Measurements from ENCODE around the gene BCL2. TPM values are rescaled to one million over a fixed set of nuclear protein-coding genes. Genes with fewer than 3 reads are reported as not detected.

BCL2 gene
- polyA plus RNA-seq, 4 donors: 0.89 to 7.2 (median 3.8) TPM

- Histone ChIP-seq H3K4me3 (ENCODE audit: low read depth in 1 of 3, low read length in 3 of 3) (no peak overlapping the region), H3K9me3 (ENCODE audit: control insufficient read depth in 2 of 2, insufficient read depth in 1 of 2, low read depth in 1 of 2, low read length in 1 of 2) (no peaks in the 10 kb centered on the region), H3K4me1 (ENCODE audit: control insufficient read depth in 3 of 3, insufficient read depth in 2 of 3, low read depth in 1 of 3, low read length in 2 of 3) (no peaks in the 10 kb centered on the region), H3K27me3 (ENCODE audit: control insufficient read depth in 3 of 3, insufficient read depth in 3 of 3, low read length in 3 of 3) (no peaks in the 10 kb centered on the region), H3K27ac (ENCODE audit: low read depth in 1 of 3, low read length in 2 of 3) (no peak overlapping the region), H3K36me3 (ENCODE audit: control insufficient read depth in 3 of 3, insufficient read depth in 2 of 3, low read depth in 1 of 3, low read length in 3 of 3) (peaks cover 0 to 9% (median 0%) of the 10 kb centered on the region in 3 donors)
- no peak for DNase-seq
- FAIRE-seq: no peak
- 85 to 91% (median 85%) methylated on average over 16 of the region's 16 CpGs for WGBS, 3 donors
Measured at GRCh38 chr18:63283305-63284094, 36.1 kb downstream of the BCL2 start.

GRCh38 chr18:63282793-63283192 lies 36.8 kb downstream of the BCL2 start:
- no peaks in the 10 kb centered on the region for H3K9me3 ChIP-seq (ENCODE audit: control insufficient read depth in 2 of 2, insufficient read depth in 1 of 2, low read depth in 1 of 2, low read length in 1 of 2)
- no peak overlapping the region for H3K4me3 ChIP-seq (ENCODE audit: low read depth in 1 of 3, low read length in 3 of 3)
- FAIRE-seq (no peak), DNase-seq (no peak)
- H3K27me3 ChIP-seq (ENCODE audit: control insufficient read depth in 3 of 3, insufficient read depth in 3 of 3, low read length in 3 of 3): no peaks in the 10 kb centered on the region
- H3K27ac ChIP-seq (ENCODE audit: low read depth in 1 of 3, low read length in 2 of 3): no peak overlapping the region
- peaks cover 0 to 9% (median 0%) of the 10 kb centered on the region in 3 donors for H3K36me3 ChIP-seq (ENCODE audit: control insufficient read depth in 3 of 3, insufficient read depth in 2 of 3, low read depth in 1 of 3, low read length in 3 of 3)
- H3K4me1 ChIP-seq (ENCODE audit: control insufficient read depth in 3 of 3, insufficient read depth in 2 of 3, low read depth in 1 of 3, low read length in 2 of 3): no peaks in the 10 kb centered on the region

- DNase-seq (peak in 1 of 2 donors; percentile 31), FAIRE-seq (no peak)
- H3K27ac ChIP-seq (ENCODE audit: low read depth in 1 of 3, low read length in 2 of 3): peak overlapping the region in 1 of 3 donors; percentile 15
Measured at GRCh38 chr18:63273222-63273927, 46.2 kb downstream of the BCL2 start.

GRCh38 chr18:63272638-63273037 lies 46.9 kb downstream of the BCL2 start:
- Histone ChIP-seq H3K9me3 (ENCODE audit: control insufficient read depth in 2 of 2, insufficient read depth in 1 of 2, low read depth in 1 of 2, low read length in 1 of 2) (no peaks in the 10 kb centered on the region), H3K27ac (ENCODE audit: low read depth in 1 of 3, low read length in 2 of 3) (no peak overlapping the region), H3K4me3 (ENCODE audit: low read depth in 1 of 3, low read length in 3 of 3) (no peak overlapping the region), H3K36me3 (ENCODE audit: control insufficient read depth in 3 of 3, insufficient read depth in 2 of 3, low read depth in 1 of 3, low read length in 3 of 3) (no peaks in the 10 kb centered on the region), H3K27me3 (ENCODE audit: control insufficient read depth in 3 of 3, insufficient read depth in 3 of 3, low read length in 3 of 3) (no peaks in the 10 kb centered on the region), H3K4me1 (ENCODE audit: control insufficient read depth in 3 of 3, insufficient read depth in 2 of 3, low read depth in 1 of 3, low read length in 2 of 3) (peaks cover 0 to 6% (median 0%) of the 10 kb centered on the region in 3 donors)
- 72 to 86% (median 73%) methylated on average over 1 of the region's 1 CpG for WGBS, 3 donors
- no peak for DNase-seq
- FAIRE-seq: no peak

More at GRCh38 chr18:63273222-63273927, 46.2 kb downstream of the BCL2 start:
- Histone ChIP-seq H3K27me3 (ENCODE audit: control insufficient read depth in 3 of 3, insufficient read depth in 3 of 3, low read length in 3 of 3) (no peaks in the 10 kb centered on the region), H3K36me3 (ENCODE audit: control insufficient read depth in 3 of 3, insufficient read depth in 2 of 3, low read depth in 1 of 3, low read length in 3 of 3) (no peaks in the 10 kb centered on the region), H3K9me3 (ENCODE audit: control insufficient read depth in 2 of 2, insufficient read depth in 1 of 2, low read depth in 1 of 2, low read length in 1 of 2) (no peaks in the 10 kb centered on the region), H3K4me3 (ENCODE audit: low read depth in 1 of 3, low read length in 3 of 3) (no peak overlapping the region), H3K4me1 (ENCODE audit: control insufficient read depth in 3 of 3, insufficient read depth in 2 of 3, low read depth in 1 of 3, low read length in 2 of 3) (peaks cover 0 to 6% (median 0%) of the 10 kb centered on the region in 3 donors)
- WGBS, 3 donors: 65 to 79% (median 71%) methylated on average over 13 of the region's 13 CpGs

GRCh38 chr18:63271881-63272299 lies 47.7 kb downstream of the BCL2 start:
- no peaks in the 10 kb centered on the region for H3K9me3 ChIP-seq (ENCODE audit: control insufficient read depth in 2 of 2, insufficient read depth in 1 of 2, low read depth in 1 of 2, low read length in 1 of 2)
- DNase-seq (no peak), FAIRE-seq (no peak)
- 72 to 92% (median 82%) methylated on average over 3 of the region's 3 CpGs for WGBS, 3 donors
- peak overlapping the region in 2 of 3 donors; percentile 7 to 21 for H3K27ac ChIP-seq (ENCODE audit: low read depth in 1 of 3, low read length in 2 of 3)
- H3K36me3 ChIP-seq (ENCODE audit: control insufficient read depth in 3 of 3, insufficient read depth in 2 of 3, low read depth in 1 of 3, low read length in 3 of 3): no peaks in the 10 kb centered on the region
- no peaks in the 10 kb centered on the region for H3K27me3 ChIP-seq (ENCODE audit: control insufficient read depth in 3 of 3, insufficient read depth in 3 of 3, low read length in 3 of 3)
- no peak overlapping the region for H3K4me3 ChIP-seq (ENCODE audit: low read depth in 1 of 3, low read length in 3 of 3)
- peaks cover 0 to 6% (median 0%) of the 10 kb centered on the region in 3 donors for H3K4me1 ChIP-seq (ENCODE audit: control insufficient read depth in 3 of 3, insufficient read depth in 2 of 3, low read depth in 1 of 3, low read length in 2 of 3)

- 89 to 94% (median 91%) methylated on average over 4 of the region's 4 CpGs for WGBS, 3 donors
- Histone ChIP-seq H3K9me3 (ENCODE audit: control insufficient read depth in 2 of 2, insufficient read depth in 1 of 2, low read depth in 1 of 2, low read length in 1 of 2) (no peaks in the 10 kb centered on the region), H3K36me3 (ENCODE audit: control insufficient read depth in 3 of 3, insufficient read depth in 2 of 3, low read depth in 1 of 3, low read length in 3 of 3) (no peaks in the 10 kb centered on the region), H3K4me3 (ENCODE audit: low read depth in 1 of 3, low read length in 3 of 3) (no peak overlapping the region), H3K4me1 (ENCODE audit: control insufficient read depth in 3 of 3, insufficient read depth in 2 of 3, low read depth in 1 of 3, low read length in 2 of 3) (peaks cover 0 to 6% (median 3%) of the 10 kb centered on the region in 3 donors), H3K27ac (ENCODE audit: low read depth in 1 of 3, low read length in 2 of 3) (no peak overlapping the region), H3K27me3 (ENCODE audit: control insufficient read depth in 3 of 3, insufficient read depth in 3 of 3, low read length in 3 of 3) (no peaks in the 10 kb centered on the region)
- no peak for FAIRE-seq
- no peak for DNase-seq
Measured at GRCh38 chr18:63271148-63271547, 48.4 kb downstream of the BCL2 start.

- H3K36me3 ChIP-seq (ENCODE audit: control insufficient read depth in 3 of 3, insufficient read depth in 2 of 3, low read depth in 1 of 3, low read length in 3 of 3): no peaks in the 10 kb centered on the region
- DNase-seq (peak in 1 of 2 donors; percentile 40), FAIRE-seq (no peak)
- WGBS, 3 donors: 79 to 91% (median 81%) methylated on average over 8 of the region's 8 CpGs
- no peak overlapping the region for H3K27ac ChIP-seq (ENCODE audit: low read depth in 1 of 3, low read length in 2 of 3)
- no peaks in the 10 kb centered on the region for H3K27me3 ChIP-seq (ENCODE audit: control insufficient read depth in 3 of 3, insufficient read depth in 3 of 3, low read length in 3 of 3)
- no peaks in the 10 kb centered on the region for H3K9me3 ChIP-seq (ENCODE audit: control insufficient read depth in 2 of 2, insufficient read depth in 1 of 2, low read depth in 1 of 2, low read length in 1 of 2)
- H3K4me3 ChIP-seq (ENCODE audit: low read depth in 1 of 3, low read length in 3 of 3): no peak overlapping the region
- peaks cover 0 to 5% (median 3%) of the 10 kb centered on the region in 3 donors for H3K4me1 ChIP-seq (ENCODE audit: control insufficient read depth in 3 of 3, insufficient read depth in 2 of 3, low read depth in 1 of 3, low read length in 2 of 3)
Measured at GRCh38 chr18:63267975-63268721, 51.4 kb downstream of the BCL2 start.
